Activated CD4-positive, CD25-positive, alpha-beta regulatory T cell treated with anti-CD3 and anti-CD28 coated beads, Interleukin-2, amount 50 U/mL, for 72 hours (primary cell): Measurements from ENCODE around the gene SSB.
"Not testable (repeated sequence)": the region's sequence is repeated elsewhere in the genome, so short reads cannot be mapped to it uniquely, and the experiment has no call there.

ENCODE experiments used
- DNase-seq: peaks from one replicate; pipeline ENCODE4 v3.0.0; 2021

The SSB gene

DNA sequence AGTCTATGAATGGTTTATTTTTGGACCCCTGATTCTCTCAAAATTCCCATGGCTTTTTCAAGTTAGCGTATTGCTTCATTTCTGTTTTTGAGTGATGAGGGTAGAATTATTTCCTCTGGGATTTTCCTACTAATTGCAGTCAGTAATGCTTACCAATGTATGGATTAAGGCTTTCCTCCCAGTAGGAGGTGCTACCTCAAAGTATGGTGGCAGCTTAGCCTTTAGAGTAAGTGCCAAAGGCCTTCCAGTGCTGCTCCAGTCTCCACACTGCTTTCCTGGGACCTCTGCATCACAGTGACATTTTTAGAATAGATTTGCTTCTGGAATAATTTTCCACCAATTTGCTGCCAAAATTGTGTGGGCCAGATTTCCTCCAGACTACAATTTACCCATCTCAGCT lies 16.2 kb upstream of the SSB start:
- no peak for DNase-seq

DNA sequence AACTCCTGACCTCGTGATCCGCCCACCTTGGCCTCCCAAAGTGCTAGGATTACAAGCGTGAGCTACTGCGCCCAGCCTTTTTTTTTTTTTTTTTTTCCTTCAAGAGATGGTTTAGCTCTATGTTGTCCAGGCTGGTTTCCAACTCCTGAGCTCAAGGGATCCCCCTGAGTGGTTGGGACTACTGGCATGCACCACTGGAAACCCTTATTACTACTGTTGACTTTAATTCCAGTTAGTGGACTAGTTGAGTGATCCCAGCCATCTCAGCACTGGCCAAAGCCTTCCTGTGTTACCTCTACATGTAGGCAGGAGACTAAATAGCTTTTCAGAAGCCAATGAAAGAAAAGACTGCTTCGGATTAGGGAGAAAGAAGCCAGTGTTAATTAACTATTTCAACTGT lies 8.1 kb upstream of the SSB start:
- DNase-seq, result no peak

GRCh38 chr2:169795181-169795580 lies 3.5 kb upstream of the SSB start:
- no peak for DNase-seq

DNA sequence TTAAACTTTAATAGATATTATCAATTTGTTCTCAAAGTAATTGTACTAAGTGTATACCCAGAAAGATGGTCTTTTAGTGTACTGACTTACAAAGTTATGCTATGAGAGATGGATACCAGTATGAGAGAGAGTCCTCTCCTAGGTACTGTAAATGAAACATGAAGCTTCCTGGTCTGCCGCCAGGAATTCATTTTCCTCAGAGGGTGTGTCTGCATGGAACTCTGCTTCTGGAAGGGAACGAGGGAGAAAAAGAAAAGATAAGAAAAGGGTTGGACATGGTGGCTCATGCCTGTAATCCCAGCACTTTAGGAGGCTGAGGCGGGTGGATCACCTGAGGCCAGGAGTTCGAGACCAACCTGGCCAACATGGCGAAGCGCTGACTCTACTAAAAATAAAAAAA lies 2.2 kb upstream of the SSB start:
- DNase-seq, result no peak

DNA sequence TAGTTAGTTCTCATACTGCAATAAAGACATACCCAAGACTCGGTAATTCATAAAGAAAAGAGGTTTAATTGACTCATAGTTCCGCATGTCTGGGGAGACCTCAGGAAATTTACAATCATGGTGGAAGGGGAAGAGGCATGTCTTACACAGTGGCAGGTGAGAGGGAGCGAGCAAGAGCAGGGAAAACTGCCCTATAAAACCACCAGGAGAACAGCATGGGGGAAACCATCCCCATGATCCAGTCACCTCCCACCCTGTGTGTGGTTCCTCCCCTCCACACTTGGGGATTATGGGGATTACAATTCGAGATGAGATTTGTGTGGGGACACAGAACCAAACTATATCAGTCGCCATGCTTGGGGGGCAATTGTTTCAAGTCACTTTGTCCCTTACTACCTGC lies 1.1 kb upstream of the SSB start:
- DNase-seq, result no peak

- no peak for DNase-seq
These were observed 314 bp upstream of the SSB start for GRCh38 chr2:169798397-169798717.

DNA sequence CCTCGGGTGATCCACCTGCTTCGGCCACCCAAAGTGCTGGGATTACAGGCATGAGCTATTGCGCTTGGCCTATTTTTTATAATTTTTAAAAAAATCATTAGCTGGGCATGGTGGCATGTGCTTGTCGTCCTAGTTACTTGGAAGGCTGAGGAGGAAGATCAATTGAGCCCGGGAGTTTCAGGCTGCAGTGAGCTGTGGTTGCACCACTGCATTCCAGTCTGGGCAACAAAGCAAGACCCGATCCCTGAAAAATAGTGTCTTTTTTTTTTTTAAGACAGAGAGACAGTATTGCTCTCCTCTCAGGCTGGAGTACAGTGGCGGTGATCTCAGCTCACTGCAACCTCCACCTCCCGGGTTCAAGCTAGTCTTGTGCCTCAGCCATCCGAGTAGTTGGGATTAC lies 4.8 kb downstream of the SSB start:
- no peak for DNase-seq

- DNase-seq, result no peak
These were observed 7.9 kb downstream of the SSB start for GRCh38 chr2:169806586-169806985.

DNA sequence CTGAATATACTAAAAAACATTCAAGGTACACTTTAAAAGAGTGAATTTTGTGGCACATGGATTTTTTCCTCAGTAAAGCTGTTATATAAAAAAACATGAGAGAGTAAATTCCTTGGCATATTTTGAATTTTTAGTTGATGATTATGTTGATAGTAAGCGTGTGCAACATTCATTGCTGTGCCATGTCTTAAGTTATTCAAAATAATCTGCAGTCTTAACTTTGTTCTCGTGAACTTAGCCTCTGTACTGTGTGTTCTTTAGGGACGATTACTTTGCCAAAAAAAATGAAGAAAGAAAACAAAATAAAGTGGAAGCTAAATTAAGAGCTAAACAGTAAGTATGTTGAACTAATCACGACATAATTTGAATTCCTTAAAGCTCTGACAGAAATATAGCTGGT lies 9.6 kb downstream of the SSB start:
- no peak for DNase-seq

DNA sequence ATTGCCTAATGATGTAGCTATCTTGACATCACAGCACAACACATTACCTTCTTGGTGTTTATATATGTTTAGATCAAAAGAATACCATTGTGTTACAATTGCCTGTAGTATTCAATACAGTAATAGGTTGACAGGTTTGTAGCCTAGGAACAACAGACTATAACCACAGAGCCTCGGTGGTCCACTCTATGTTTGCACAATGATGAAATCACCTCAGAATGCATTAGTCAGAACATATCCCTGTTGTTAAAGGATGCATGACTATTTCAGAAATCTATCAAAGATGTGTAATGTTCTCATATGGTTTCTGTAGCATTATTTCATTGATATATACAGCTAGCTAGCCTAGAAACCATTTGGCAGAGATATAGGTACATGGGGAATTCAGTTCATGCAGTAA lies 17.2 kb downstream of the SSB start:
- DNase-seq, result no peak

- DNase-seq, result not testable (repeated sequence)
These were observed 18.3 kb downstream of the SSB start for GRCh38 chr2:169816961-169817360.

DNA sequence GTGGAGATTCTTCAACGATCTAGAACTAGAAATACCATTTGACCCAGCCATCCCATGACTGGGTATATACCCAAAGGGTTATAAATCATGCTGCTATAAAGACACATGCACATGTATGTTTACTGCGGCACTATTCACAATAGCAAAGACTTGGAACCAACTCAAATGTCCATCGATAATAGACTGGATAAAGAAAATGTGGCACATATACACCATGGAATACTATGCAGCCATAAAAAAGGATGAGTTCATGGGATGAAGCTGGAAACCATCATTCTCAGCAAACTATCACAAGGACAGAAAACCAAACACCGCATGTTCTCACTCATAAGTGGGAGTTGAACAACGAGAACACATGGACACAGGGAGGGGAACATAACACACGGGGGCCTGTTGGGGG lies 18.7 kb downstream of the SSB start:
- not testable (repeated sequence) for DNase-seq

- DNase-seq, result no peak
These were observed 19.6 kb downstream of the SSB start for GRCh38 chr2:169818241-169818640.

GRCh38 chr2:169819106-169819505 lies 20.4 kb downstream of the SSB start:
- no peak for DNase-seq

GRCh38 chr2:169820101-169820500 lies 21.4 kb downstream of the SSB start:
- DNase-seq, result not testable (repeated sequence)

- no peak for DNase-seq
These were observed 23.4 kb downstream of the SSB start for GRCh38 chr2:169822036-169822435.

DNA sequence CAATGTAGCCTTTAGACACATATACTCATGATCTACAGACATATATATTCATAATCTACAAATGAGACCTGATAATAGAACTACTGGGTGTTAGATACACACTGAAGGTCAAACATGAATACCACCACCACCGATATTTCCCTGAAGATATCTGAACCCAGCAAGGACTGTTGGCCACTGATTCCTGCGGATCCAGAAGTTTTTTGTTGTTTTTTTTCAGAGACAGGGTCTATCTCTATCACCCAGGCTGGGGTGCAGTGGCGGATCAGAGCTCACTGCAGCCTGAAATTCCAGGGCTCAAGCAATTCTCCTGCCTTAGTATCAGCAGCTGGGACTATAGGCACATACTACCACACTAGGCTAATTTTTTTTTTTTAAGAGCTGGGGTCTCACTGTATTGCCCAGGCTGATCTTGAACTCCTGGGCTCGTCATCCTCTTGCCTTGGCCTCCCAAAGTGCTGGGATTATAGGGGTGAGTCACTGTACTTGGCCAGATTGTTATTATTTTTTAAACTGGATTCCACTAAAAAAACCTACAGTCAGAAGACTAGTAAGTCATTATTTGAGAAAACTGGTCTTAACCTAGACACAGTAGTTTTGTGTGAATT lies 24.2 kb downstream of the SSB start:
- DNase-seq, result no peak

GRCh38 chr2:169823996-169824372 lies 25.3 kb downstream of the SSB start:
- DNase-seq, result no peak

- DNase-seq, result peak; percentile 87
These were observed 26.0 kb downstream of the SSB start, which contains the start of gene METTL5 for GRCh38 chr2:169824373-169825333. Gene METTL5 (minus strand): TSS chr2:169824905. CDS start chr2:169824597, 308 bp downstream.

GRCh38 chr2:169827272-169828140 lies 28.8 kb downstream of the SSB start, which contains the start of gene UBR3:
Gene UBR3 (plus strand): TSS chr2:169827454. CDS start chr2:169827508, 54 bp downstream.
- peak; percentile 95 for DNase-seq

GRCh38 chr2:169828141-169828811 lies 29.6 kb downstream of the SSB start:
- peak; percentile 38 for DNase-seq

DNA sequence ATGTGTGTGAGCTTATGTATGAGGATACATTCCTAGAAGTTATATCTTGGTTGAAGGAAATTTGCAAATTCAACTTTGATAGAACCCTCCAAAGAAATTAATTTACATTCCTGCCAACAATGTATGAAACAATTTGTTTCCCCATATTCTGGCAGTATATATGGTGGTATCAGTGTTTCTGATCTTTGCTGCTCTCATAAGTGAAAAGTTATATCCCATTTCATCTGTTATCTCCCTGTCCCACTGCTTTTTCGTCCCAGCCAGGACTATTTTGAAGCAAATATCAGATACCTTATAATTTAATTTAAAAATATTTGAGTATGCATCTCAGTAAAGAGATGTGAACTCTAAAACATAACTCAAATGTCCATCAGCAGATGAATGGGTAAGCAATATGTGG lies 35.7 kb downstream of the SSB start:
- no peak for DNase-seq
